Mucosa of stomach (tissue), 1 donor: ENCODE results near the gene MAGEB6B.
"Not testable (repeated sequence)": the region's sequence is repeated elsewhere in the genome, so short reads cannot be mapped to it uniquely, and the experiment has no call there.

Experiments used
- H3K27me3 ChIP-seq: one replicate; pipeline ENCODE4 v1.7.0; 2013; ENCODE audit warnings: mild to moderate bottlenecking, low read length; ENCODE audit not compliant: control insufficient read depth, insufficient read depth
- H3K36me3 ChIP-seq: one replicate; pipeline ENCODE4 v1.7.0; 2013; ENCODE audit warnings: low read length; ENCODE audit not compliant: control insufficient read depth, insufficient read depth
- H3K4me1 ChIP-seq: one replicate; pipeline ENCODE4 v1.7.0; 2013; ENCODE audit warnings: mild to moderate bottlenecking, low read length; ENCODE audit not compliant: control insufficient read depth, insufficient read depth
- H3K4me3 ChIP-seq: one replicate; pipeline ENCODE4 v1.7.0; 2013; ENCODE audit warnings: low read length
- H3K9ac ChIP-seq: one replicate; pipeline ENCODE4 v1.7.0; 2013; ENCODE audit warnings: mild to moderate bottlenecking, low read length, moderate library complexity
- H3K9me3 ChIP-seq: one replicate; pipeline ENCODE4 v1.7.0; 2013; ENCODE audit warnings: mild to moderate bottlenecking, low read length, moderate library complexity; ENCODE audit not compliant: control insufficient read depth
- donor health status: Pancreatic carcinoma.

MAGEB6B gene

GRCh38 chrX:26160301-26160700 lies at the start of gene MAGEB6B:
Gene MAGEB6B (plus strand): TSS chrX:26160601. CDS start chrX:26160601, 0 bp downstream.
- no peaks in the 10 kb centered on the region for H3K27me3 ChIP-seq
- H3K4me1 ChIP-seq, result no peaks in the 10 kb centered on the region
- no peak within 1 kb of the TSS for H3K4me3 ChIP-seq

GRCh38 chrX:26138274-26138673 lies 22.1 kb upstream of the MAGEB6B start, which contains the start of gene MAGEB18:
Gene MAGEB18 (plus strand): TSS chrX:26138343. CDS start chrX:26138986, 643 bp downstream.
- H3K36me3 ChIP-seq, result no peaks in the 10 kb centered on the region

More at GRCh38 chrX:26160301-26160700, at the start of gene MAGEB6B:
- Histone ChIP-seq H3K9me3 (no peaks in the 10 kb centered on the region), H3K36me3 (no peaks in the 10 kb centered on the region), H3K9ac (no peak within 1 kb of the TSS)

GRCh38 chrX:26146024-26146423 lies 14.4 kb upstream of the MAGEB6B start:
- no peaks in the 10 kb centered on the region for H3K4me1 ChIP-seq
- H3K36me3 ChIP-seq, result no peaks in the 10 kb centered on the region
- H3K9ac ChIP-seq, result no peak overlapping the region
- no peaks in the 10 kb centered on the region for H3K27me3 ChIP-seq
- no peaks in the 10 kb centered on the region for H3K9me3 ChIP-seq
- H3K4me3 ChIP-seq, result no peak overlapping the region

More at GRCh38 chrX:26138274-26138673, 22.1 kb upstream of the MAGEB6B start, which contains the start of gene MAGEB18:
- Histone ChIP-seq H3K27me3 (no peaks in the 10 kb centered on the region), H3K9ac (no peak within 1 kb of the TSS), H3K4me3 (no peak within 1 kb of the TSS), H3K4me1 (no peaks in the 10 kb centered on the region), H3K9me3 (no peaks in the 10 kb centered on the region)

GRCh38 chrX:26192204-26192603 lies 31.8 kb downstream of the MAGEB6B start, which contains the start of gene MAGEB6:
Gene MAGEB6 (plus strand): TSS chrX:26192440. CDS start chrX:26193847, 1,407 bp downstream.
- no peak within 1 kb of the TSS for H3K9ac ChIP-seq
- H3K4me1 ChIP-seq, result no peaks in the 10 kb centered on the region
- no peaks in the 10 kb centered on the region for H3K9me3 ChIP-seq
- no peak within 1 kb of the TSS for H3K4me3 ChIP-seq
- H3K36me3 ChIP-seq, result no peaks in the 10 kb centered on the region
- H3K27me3 ChIP-seq, result no peaks in the 10 kb centered on the region

GRCh38 chrX:26203561-26203960 lies 43.2 kb downstream of the MAGEB6B start:
- Histone ChIP-seq H3K36me3 (no peaks in the 10 kb centered on the region), H3K27me3 (no peaks in the 10 kb centered on the region), H3K9ac (no peak overlapping the region), H3K4me1 (no peaks in the 10 kb centered on the region), H3K4me3 (no peak overlapping the region), H3K9me3 (no peaks in the 10 kb centered on the region)

GRCh38 chrX:26204717-26205116 lies 44.3 kb downstream of the MAGEB6B start:
- H3K27me3 ChIP-seq, H3K4me3 ChIP-seq, H3K36me3 ChIP-seq, H3K4me1 ChIP-seq, H3K9ac ChIP-seq, H3K9me3 ChIP-seq: not testable (repeated sequence)

- Histone ChIP-seq H3K36me3 (no peaks in the 10 kb centered on the region), H3K4me3 (no peak overlapping the region), H3K9ac (no peak overlapping the region), H3K9me3 (no peaks in the 10 kb centered on the region), H3K4me1 (no peaks in the 10 kb centered on the region), H3K27me3 (no peaks in the 10 kb centered on the region)
These were observed 47.6 kb downstream of the MAGEB6B start for GRCh38 chrX:26208012-26208411.
